Activated CD4-positive, alpha-beta T cell treated with anti-CD3 and anti-CD28 coated beads for 36 hours (primary cell): Measurements from ENCODE around the gene CLEC3A. TPM values are rescaled to one million over a fixed set of nuclear protein-coding genes. Genes with fewer than 3 reads are reported as not detected.
"Not testable (repeated sequence)": the region's sequence is repeated elsewhere in the genome, so short reads cannot be mapped to it uniquely, and the experiment has no call there.

Experiments used
- ATAC-seq: fragments of 200-7000 bp; cut with Tn5 transposase; one replicate; pipeline ENCODE4 v1.10.0; 2021; ENCODE audit warnings: mild to moderate bottlenecking, moderate library complexity
- CTCF ChIA-PET: fragments of 350-600 bp; sonication (Branson Sonifier 250); formaldehyde crosslinking; loops from one replicate; lab custom pipeline; 2021; ENCODE audit warnings: antibody characterized with exemption; lab: Charles Lee
- POLR2A ChIA-PET: fragments of 350-600 bp; sonication (Branson Sonifier 250); formaldehyde crosslinking; loops from one replicate; lab custom pipeline; 2021; ENCODE audit warnings: antibody characterized with exemption, inconsistent platforms; lab: Charles Lee
- DNase-seq: peaks from one replicate; pipeline ENCODE4 v3.0.0-alpha.2; 2020
- H3K27ac Mint-ChIP-seq: one replicate; pipeline ENCODE4 v1.8.0; 2021; ENCODE audit warnings: mixed read lengths
- H3K27me3 Mint-ChIP-seq: one replicate; pipeline ENCODE4 v1.8.0; 2021; ENCODE audit warnings: mixed read lengths
- H3K36me3 Mint-ChIP-seq: one replicate; pipeline ENCODE4 v1.8.0; 2021; ENCODE audit warnings: low read depth, mixed read lengths
- H3K4me1 Mint-ChIP-seq: one replicate; pipeline ENCODE4 v1.8.0; 2021; ENCODE audit warnings: mixed read lengths
- H3K4me3 Mint-ChIP-seq: one replicate; pipeline ENCODE4 v1.8.0; 2021; ENCODE audit warnings: mild to moderate bottlenecking, moderate library complexity, mixed read lengths
- H3K9me3 Mint-ChIP-seq: one replicate; pipeline ENCODE4 v1.8.0; 2021; ENCODE audit warnings: low read depth, mixed read lengths
- intact Hi-C, 2 experiments: fragments of 100-400 bp; cut with DNase I in 1 of 2; cut with micrococcal nuclease in 1 of 2; formaldehyde crosslinking; loops; one replicate each; pipeline versions ENCODE4 v1.14.2 to v1.15.1; 2022 to 2024; cut with DNase I, micrococcal nuclease
- total RNA-seq, 2 experiments: library from RNA; stranded (reverse); gene quantifications; one replicate each; pipeline ENCODE4 v1.2.3, GENCODE V29; 2021

The CLEC3A gene
- total RNA-seq, 2 experiments from 2014 or later, result not detected

GRCh38 chr16:78035012-78035411 is 12.7 kb downstream of the CLEC3A start:
- ATAC-seq (no peak), DNase-seq (no peak)
- no peak overlapping the region for H3K4me3 Mint-ChIP-seq
- H3K36me3 Mint-ChIP-seq, result no peaks in the 10 kb centered on the region
- H3K27ac Mint-ChIP-seq, result no peak overlapping the region
- ChIA-PET POLR2A (no interaction called here), CTCF (no interaction called here)
- intact Hi-C loops, result no loop called here
- H3K4me1 Mint-ChIP-seq, result peaks cover 16% of the 10 kb centered on the region
- H3K9me3 Mint-ChIP-seq, result no peaks in the 10 kb centered on the region
- H3K27me3 Mint-ChIP-seq, result peaks cover 7% of the 10 kb centered on the region

GRCh38 chr16:78040396-78040795 is 18.0 kb downstream of the CLEC3A start:
- intact Hi-C loops, result no loop called here
- Mint-ChIP-seq H3K27ac (no peak overlapping the region), H3K9me3 (no peaks in the 10 kb centered on the region), H3K36me3 (no peaks in the 10 kb centered on the region), H3K27me3 (peaks cover 26% of the 10 kb centered on the region), H3K4me1 (peaks cover 2% of the 10 kb centered on the region), H3K4me3 (no peak overlapping the region)
- DNase-seq, result no peak
- POLR2A ChIA-PET, result no interaction called here
- CTCF ChIA-PET, result no interaction called here
- ATAC-seq, result no peak

GRCh38 chr16:78045865-78046581 is 23.7 kb downstream of the CLEC3A start:
- ChIA-PET POLR2A (no interaction called here), CTCF (no interaction called here)
- ATAC-seq, result peak; percentile 49
- H3K4me3 Mint-ChIP-seq, result no peak overlapping the region
- DNase-seq, result peak; percentile 73
- H3K27ac Mint-ChIP-seq, result no peak overlapping the region
- H3K9me3 Mint-ChIP-seq, result no peaks in the 10 kb centered on the region
- no peaks in the 10 kb centered on the region for H3K4me1 Mint-ChIP-seq
- no peaks in the 10 kb centered on the region for H3K36me3 Mint-ChIP-seq
- peaks cover 34% of the 10 kb centered on the region for H3K27me3 Mint-ChIP-seq
- intact Hi-C loops, result no loop called here

DNA sequence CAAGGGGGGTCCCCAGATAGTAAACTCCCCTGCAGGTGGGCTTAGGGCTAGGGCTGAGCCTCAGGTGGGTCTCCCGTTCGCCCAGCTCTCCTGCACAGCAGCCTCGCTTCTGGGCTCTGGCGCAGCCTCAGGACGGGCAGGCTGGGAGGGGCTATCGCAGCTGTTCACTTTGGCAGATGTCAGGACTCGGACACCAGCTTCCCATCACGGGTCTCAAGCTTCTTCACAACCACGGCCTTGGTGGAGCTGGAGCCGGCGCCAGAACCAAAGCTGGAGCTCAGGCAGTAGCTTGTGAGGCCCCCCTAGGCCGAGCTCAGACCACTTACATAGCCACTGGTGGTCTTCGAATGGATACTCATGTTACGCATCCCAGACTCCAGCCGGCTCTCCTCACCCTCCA is 26.0 kb downstream of the CLEC3A start:
- no peak for ATAC-seq
- POLR2A ChIA-PET, result interaction anchor here (0.6 kb wide), 1 partner anchor 260 kb away, joined by 3 read pairs; no protein-coding TSS in a partner anchor
- Mint-ChIP-seq H3K9me3 (no peaks in the 10 kb centered on the region), H3K27ac (no peak overlapping the region), H3K27me3 (peaks cover 20% of the 10 kb centered on the region), H3K4me1 (no peaks in the 10 kb centered on the region), H3K36me3 (no peaks in the 10 kb centered on the region), H3K4me3 (no peak overlapping the region)
- CTCF ChIA-PET, result no interaction called here
- intact Hi-C loops, result no loop called here
- DNase-seq, result no peak

DNA sequence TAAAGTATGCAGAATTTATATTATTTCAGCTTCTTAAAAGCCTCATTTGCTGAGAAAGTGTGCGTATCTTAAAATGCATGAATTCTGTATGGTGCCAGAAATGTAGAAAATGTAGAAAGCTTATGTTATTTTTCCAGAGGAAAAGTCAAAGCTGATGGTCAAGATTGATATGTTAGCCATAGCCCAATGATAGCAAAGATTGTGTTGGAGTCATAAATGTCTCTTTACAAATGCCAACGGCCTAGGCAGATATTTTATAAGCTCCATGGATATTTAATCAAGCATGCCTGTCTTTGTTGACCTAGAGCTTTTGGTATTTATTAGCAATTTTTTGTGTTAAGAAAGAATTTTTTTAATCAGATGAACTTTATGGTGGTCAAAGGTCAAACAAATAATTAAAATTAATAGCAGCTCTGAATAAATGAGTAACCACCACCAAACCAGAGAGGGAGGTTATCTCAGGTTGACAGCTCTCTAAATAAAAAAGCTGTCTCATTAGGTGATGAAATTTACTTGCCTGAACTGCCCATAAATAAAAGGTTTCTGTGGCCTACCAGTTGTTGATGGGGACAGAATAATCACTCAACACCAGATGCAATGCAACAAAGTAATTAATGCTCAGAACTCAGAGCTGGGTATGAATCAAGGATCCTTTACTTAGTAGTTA is 28.5 kb downstream of the CLEC3A start:
- no peak overlapping the region for H3K4me3 Mint-ChIP-seq
- peaks cover 14% of the 10 kb centered on the region for H3K27me3 Mint-ChIP-seq
- CTCF ChIA-PET, result no interaction called here
- POLR2A ChIA-PET, result interaction anchor here (0.5 to 0.6 kb wide), 2 partner anchors 614 to 971 kb away, joined by 3 to 5 read pairs; no protein-coding TSS in a partner anchor
- no peak overlapping the region for H3K27ac Mint-ChIP-seq
- no peaks in the 10 kb centered on the region for H3K4me1 Mint-ChIP-seq
- intact Hi-C loops, result no loop called here
- H3K9me3 Mint-ChIP-seq, result no peaks in the 10 kb centered on the region
- no peaks in the 10 kb centered on the region for H3K36me3 Mint-ChIP-seq
- no peak for ATAC-seq
- DNase-seq, result no peak

DNA sequence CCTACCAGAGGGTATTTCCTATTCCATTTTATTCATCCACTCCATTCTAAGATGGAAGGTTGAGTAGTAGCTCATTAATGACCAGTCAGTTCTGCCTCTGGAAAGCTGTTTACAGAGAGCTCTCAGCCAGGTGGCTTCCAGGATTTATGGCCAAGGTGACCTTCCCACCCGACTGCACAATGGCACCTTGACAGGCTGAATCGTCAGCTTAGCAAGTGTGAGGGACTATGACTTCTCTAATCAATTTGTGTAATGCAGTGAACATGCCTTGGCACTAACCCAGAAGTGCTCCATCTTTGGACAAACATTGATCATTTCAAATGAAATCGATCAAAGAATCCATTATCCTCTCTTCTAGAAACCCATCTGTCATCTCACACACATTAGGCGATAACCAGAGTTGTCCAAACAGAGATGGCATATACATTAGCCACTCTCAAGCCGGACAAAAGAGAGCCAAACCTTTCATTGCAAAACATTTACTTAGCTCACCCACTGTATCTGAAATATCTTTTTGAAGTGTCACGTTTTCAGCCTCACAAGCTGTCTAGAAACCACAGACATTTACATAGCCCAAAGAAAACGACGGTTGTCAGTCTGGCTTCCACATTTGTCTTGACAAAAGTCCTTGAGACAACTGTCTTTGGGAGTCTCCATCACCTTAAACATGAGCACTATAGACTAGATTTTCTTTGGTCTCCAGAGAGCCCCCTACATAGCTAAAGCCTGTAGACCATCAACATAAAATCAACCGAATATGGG is 35.6 kb downstream of the CLEC3A start:
- no peak overlapping the region for H3K4me3 Mint-ChIP-seq
- no peaks in the 10 kb centered on the region for H3K4me1 Mint-ChIP-seq
- no peak for DNase-seq
- intact Hi-C loops, result no loop called here
- no peaks in the 10 kb centered on the region for H3K36me3 Mint-ChIP-seq
- ChIA-PET POLR2A (no interaction called here), CTCF (interaction anchor here (0.6 kb wide), 1 partner anchor 8 kb away, joined by 3 read pairs; no protein-coding TSS in a partner anchor)
- H3K27me3 Mint-ChIP-seq, result peaks cover 2% of the 10 kb centered on the region
- no peak overlapping the region for H3K27ac Mint-ChIP-seq
- H3K9me3 Mint-ChIP-seq, result no peaks in the 10 kb centered on the region
- ATAC-seq, result no peak

DNA sequence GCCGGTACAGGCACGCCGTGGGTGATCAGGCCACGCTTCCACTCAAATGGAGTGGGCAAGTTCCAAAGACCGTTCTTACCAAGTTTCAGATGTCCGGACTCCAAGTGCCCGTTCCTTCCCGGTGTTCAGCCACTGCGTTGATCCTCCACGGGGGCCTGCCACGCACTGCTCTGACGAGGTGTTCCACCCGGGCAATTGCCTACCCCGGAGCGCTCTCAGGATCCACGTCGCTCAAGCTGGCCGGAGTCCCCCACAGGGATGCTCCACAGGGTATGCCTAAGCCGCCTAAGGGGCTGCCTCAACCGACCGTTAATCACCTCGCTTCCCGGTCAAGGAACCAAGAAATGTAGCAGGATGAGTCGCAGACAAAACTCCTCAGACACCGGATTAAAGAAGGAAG is 37.5 kb downstream of the CLEC3A start:
- POLR2A ChIA-PET, intact Hi-C loops, ATAC-seq, H3K27ac Mint-ChIP-seq, H3K4me1 Mint-ChIP-seq, H3K9me3 Mint-ChIP-seq, H3K36me3 Mint-ChIP-seq, H3K27me3 Mint-ChIP-seq, H3K4me3 Mint-ChIP-seq, DNase-seq, CTCF ChIA-PET: not testable (repeated sequence)

DNA sequence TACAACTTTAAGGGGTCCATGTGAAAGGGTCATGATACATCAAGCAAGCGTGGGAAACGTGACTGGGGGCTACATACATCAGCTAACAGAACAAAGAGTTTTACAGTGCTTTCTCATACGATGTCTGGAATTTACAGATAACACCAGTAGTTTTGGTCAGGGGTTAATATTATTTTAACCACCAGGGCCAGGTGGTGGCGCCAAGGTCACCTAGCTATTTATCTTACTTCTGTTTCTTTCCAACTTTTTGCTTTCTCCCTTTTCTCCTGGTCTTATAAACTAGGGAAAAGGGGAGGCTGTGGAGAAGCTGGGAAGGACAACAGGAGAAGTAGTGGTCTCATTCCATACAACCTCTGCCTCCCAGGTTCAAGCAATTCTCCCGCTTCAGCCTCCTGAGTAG is 37.9 kb downstream of the CLEC3A start:
- no peaks in the 10 kb centered on the region for H3K36me3 Mint-ChIP-seq
- H3K4me3 Mint-ChIP-seq, result no peak overlapping the region
- ChIA-PET CTCF (no interaction called here), POLR2A (no interaction called here)
- H3K27ac Mint-ChIP-seq, result no peak overlapping the region
- H3K27me3 Mint-ChIP-seq, result peaks cover 3% of the 10 kb centered on the region
- H3K9me3 Mint-ChIP-seq, result no peaks in the 10 kb centered on the region
- intact Hi-C loops, result no loop called here
- ATAC-seq (no peak), DNase-seq (no peak)
- no peaks in the 10 kb centered on the region for H3K4me1 Mint-ChIP-seq

DNA sequence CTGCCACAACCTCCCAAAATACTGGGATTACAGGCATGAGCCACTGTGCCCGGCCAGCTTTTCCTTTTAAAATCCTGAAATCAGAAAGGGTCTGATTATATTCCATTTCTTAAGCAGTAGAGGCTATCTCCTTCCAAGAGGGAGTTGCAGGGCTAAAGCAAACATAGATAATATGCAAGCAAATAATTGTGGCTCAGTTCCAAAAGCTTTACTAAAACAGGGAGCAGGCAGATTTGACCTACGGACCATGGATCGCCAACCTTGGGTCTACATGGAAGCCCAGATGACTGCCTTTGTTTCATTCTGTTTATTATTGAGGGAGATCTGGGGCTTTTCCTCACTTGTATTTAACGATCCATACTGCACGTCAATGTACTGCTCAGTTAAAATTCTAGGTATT is 38.5 kb downstream of the CLEC3A start:
- CTCF ChIA-PET, result no interaction called here
- Mint-ChIP-seq H3K27ac (no peak overlapping the region), H3K36me3 (no peaks in the 10 kb centered on the region), H3K9me3 (no peaks in the 10 kb centered on the region), H3K4me3 (no peak overlapping the region), H3K4me1 (no peaks in the 10 kb centered on the region), H3K27me3 (peaks cover 4% of the 10 kb centered on the region)
- POLR2A ChIA-PET, result no interaction called here
- intact Hi-C loops, result no loop called here
- DNase-seq (no peak), ATAC-seq (no peak)

GRCh38 chr16:78065319-78065718 is 43.0 kb downstream of the CLEC3A start:
- H3K27me3 Mint-ChIP-seq, result peaks cover 8% of the 10 kb centered on the region
- no peak overlapping the region for H3K27ac Mint-ChIP-seq
- H3K4me3 Mint-ChIP-seq, result no peak overlapping the region
- CTCF ChIA-PET, result no interaction called here
- DNase-seq, result no peak
- no peaks in the 10 kb centered on the region for H3K36me3 Mint-ChIP-seq
- ATAC-seq, result no peak
- intact Hi-C loops, result no loop called here
- POLR2A ChIA-PET, result no interaction called here
- no peaks in the 10 kb centered on the region for H3K9me3 Mint-ChIP-seq
- no peaks in the 10 kb centered on the region for H3K4me1 Mint-ChIP-seq

DNA sequence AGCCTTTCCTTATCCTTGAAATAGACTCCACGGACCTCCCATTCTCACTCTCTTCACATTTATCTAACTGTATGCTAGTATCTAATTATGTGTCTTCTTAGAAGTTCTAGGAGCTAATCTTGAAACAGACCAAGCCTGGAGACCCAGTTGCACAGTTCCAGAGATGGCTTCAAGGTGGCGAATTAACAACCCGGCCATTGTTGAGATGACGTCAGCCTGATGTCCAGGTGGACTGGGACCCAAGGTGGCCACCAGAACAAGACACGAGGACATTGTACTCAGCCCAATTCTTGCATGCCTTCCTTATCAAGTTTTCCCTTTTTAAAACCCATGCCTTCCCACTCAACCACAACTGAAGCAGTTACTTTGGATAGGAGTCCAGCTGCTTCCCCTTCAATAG is 47.6 kb downstream of the CLEC3A start:
- ATAC-seq, result no peak
- intact Hi-C loops, result no loop called here
- ChIA-PET POLR2A (no interaction called here), CTCF (interaction anchor here (0.6 kb wide), 1 partner anchor 61 kb away, joined by 3 read pairs; no protein-coding TSS in a partner anchor)
- DNase-seq, result no peak
- H3K36me3 Mint-ChIP-seq, result no peaks in the 10 kb centered on the region
- no peak overlapping the region for H3K27ac Mint-ChIP-seq
- peaks cover 13% of the 10 kb centered on the region for H3K27me3 Mint-ChIP-seq
- no peaks in the 10 kb centered on the region for H3K9me3 Mint-ChIP-seq
- H3K4me3 Mint-ChIP-seq, result no peak overlapping the region
- H3K4me1 Mint-ChIP-seq, result no peaks in the 10 kb centered on the region
